ENCODE results near the gene IPO5.

Gene IPO5

GRCh38 chr13:97953376-97953970 lies at the start of gene IPO5:
Gene IPO5, plus strand, starts transcription at chr13:97953675. Its CDS starts 23,022 bp downstream, at chr13:97976697.
- no peak within 1 kb of the TSS for H3K4me3 ChIP-seq (ENCODE audit: low read depth, low read length)
- TF ChIP-seq MYC (IDR thresholded peaks at IDR 0.05; ENCODE audit: low read depth, low read length), result no peak
- TF ChIP-seq MAX (IDR thresholded peaks at IDR 0.05; ENCODE audit: low read depth, low read length), result no peak
- TF ChIP-seq POLR2A (IDR thresholded peaks at IDR 0.05; ENCODE audit: extremely low read depth, insufficient read length), result no peak
- TF ChIP-seq CTCF (IDR thresholded peaks at IDR 0.05; ENCODE audit: low read depth, low read length), result no peak
- DNase-seq (ENCODE audit: low read depth), result no peak

GRCh38 chr13:97904059-97904458 lies 49.4 kb upstream of the IPO5 start:
- TF ChIP-seq MYC (IDR thresholded peaks at IDR 0.05; ENCODE audit: low read depth, low read length) (no peak), MAX (IDR thresholded peaks at IDR 0.05; ENCODE audit: low read depth, low read length) (no peak), POLR2A (IDR thresholded peaks at IDR 0.05; ENCODE audit: extremely low read depth, insufficient read length) (no peak), CTCF (IDR thresholded peaks at IDR 0.05; ENCODE audit: low read depth, low read length) (no peak)
- H3K4me3 ChIP-seq (ENCODE audit: low read depth, low read length), result no peak overlapping the region
- no peak for DNase-seq (ENCODE audit: low read depth)

GRCh38 chr13:97905517-97905916 lies 48.0 kb upstream of the IPO5 start:
- no peak for DNase-seq (ENCODE audit: low read depth)
- TF ChIP-seq POLR2A (IDR thresholded peaks at IDR 0.05; ENCODE audit: extremely low read depth, insufficient read length) (no peak), MYC (IDR thresholded peaks at IDR 0.05; ENCODE audit: low read depth, low read length) (no peak), MAX (IDR thresholded peaks at IDR 0.05; ENCODE audit: low read depth, low read length) (no peak), CTCF (IDR thresholded peaks at IDR 0.05; ENCODE audit: low read depth, low read length) (no peak)
- H3K4me3 ChIP-seq (ENCODE audit: low read depth, low read length), result no peak overlapping the region

- DNase-seq (ENCODE audit: low read depth), result peak; percentile 19
- H3K4me3 ChIP-seq (ENCODE audit: low read depth, low read length), result no peak overlapping the region
- TF ChIP-seq POLR2A (IDR thresholded peaks at IDR 0.05; ENCODE audit: extremely low read depth, insufficient read length), result no peak
- peak; percentile 52 for TF ChIP-seq CTCF (IDR thresholded peaks at IDR 0.05; ENCODE audit: low read depth, low read length)
- TF ChIP-seq MAX (IDR thresholded peaks at IDR 0.05; ENCODE audit: low read depth, low read length), result no peak
- no peak for TF ChIP-seq MYC (IDR thresholded peaks at IDR 0.05; ENCODE audit: low read depth, low read length)
Observed at GRCh38 chr13:97911311-97912138, 42.0 kb upstream of the IPO5 start.

GRCh38 chr13:97912139-97912535 lies 41.3 kb upstream of the IPO5 start:
- DNase-seq (ENCODE audit: low read depth), result no peak
- no peak overlapping the region for H3K4me3 ChIP-seq (ENCODE audit: low read depth, low read length)
- TF ChIP-seq POLR2A (IDR thresholded peaks at IDR 0.05; ENCODE audit: extremely low read depth, insufficient read length) (no peak), MYC (IDR thresholded peaks at IDR 0.05; ENCODE audit: low read depth, low read length) (no peak), MAX (IDR thresholded peaks at IDR 0.05; ENCODE audit: low read depth, low read length) (no peak), CTCF (IDR thresholded peaks at IDR 0.05; ENCODE audit: low read depth, low read length) (no peak)

Measured in NB4 (cell line).